ENCODE results near the gene HLA-DMA.

HLA-DMA gene

DNA sequence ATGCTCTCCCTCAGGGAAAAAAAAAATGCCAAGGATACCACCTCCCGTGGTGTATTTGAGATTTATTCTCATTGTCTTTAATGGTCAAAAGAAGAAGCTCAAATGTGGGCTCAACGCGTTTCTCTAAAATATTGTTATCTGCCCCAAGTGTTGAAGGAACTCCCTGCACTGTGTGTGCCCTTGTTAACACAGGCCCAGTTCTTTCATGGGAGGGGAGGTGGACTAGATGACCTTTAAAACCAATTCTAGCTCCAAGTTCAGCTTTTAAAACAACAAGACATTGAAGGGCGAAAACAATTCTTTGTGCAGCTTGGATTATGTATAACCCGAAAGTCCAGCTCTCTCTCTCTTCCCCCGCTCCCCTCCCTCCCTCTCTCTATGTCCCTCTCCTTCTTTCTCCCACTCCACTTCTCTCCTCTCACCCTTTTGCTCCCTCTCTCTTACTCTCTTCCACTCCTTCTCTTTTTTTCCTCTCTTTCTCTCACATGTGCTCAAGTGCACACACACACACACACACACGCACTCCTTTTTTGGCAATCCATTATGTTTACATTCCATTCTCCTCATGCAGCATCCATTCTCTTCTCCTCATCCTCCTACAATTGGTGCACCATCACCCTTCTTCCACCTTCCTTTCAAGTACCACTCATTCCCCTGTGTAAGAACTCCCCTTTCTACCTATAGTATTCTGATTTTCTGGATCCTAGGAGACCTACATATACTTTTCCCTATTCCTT, 20.6 kb downstream of the HLA-DMA start:
- peak; percentile 13 for DNase-seq (ENCODE audit: low read depth)
- TF ChIP-seq, protein P1, sequence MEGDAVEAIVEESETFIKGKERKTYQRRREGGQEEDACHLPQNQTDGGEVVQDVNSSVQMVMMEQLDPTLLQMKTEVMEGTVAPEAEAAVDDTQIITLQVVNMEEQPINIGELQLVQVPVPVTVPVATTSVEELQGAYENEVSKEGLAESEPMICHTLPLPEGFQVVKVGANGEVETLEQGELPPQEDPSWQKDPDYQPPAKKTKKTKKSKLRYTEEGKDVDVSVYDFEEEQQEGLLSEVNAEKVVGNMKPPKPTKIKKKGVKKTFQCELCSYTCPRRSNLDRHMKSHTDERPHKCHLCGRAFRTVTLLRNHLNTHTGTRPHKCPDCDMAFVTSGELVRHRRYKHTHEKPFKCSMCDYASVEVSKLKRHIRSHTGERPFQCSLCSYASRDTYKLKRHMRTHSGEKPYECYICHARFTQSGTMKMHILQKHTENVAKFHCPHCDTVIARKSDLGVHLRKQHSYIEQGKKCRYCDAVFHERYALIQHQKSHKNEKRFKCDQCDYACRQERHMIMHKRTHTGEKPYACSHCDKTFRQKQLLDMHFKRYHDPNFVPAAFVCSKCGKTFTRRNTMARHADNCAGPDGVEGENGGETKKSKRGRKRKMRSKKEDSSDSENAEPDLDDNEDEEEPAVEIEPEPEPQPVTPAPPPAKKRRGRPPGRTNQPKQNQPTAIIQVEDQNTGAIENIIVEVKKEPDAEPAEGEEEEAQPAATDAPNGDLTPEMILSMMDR (IDR thresholded peaks at IDR 0.05; ENCODE audit: control insufficient read depth, insufficient read depth, low read depth, low read length, missing control alignments): no peak
- H3K4me3 ChIP-seq (ENCODE audit: control insufficient read depth, low read depth, low read length): no peak overlapping the region

DNA sequence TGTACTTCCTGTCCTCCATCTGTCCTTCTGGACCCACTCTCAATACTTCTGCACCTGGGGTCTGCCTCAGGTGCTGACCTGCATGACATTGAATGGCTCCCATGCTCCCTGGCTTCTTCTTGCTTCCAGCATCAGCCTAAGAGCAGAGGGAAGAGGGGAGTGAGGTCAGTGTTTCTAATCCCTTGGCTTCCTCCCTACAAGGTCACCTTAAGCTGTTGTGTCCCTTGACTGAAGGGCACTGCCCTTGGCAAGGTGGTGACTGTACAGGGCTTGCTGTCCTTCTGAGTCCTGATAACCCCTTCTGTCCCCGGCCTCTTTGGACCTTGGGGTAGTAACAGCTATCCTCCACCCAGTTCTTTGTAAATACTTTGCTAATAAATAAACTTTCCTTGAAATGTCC, 21.7 kb downstream of the HLA-DMA start:
- no peak for DNase-seq (ENCODE audit: low read depth)
- TF ChIP-seq, protein P1 (IDR thresholded peaks at IDR 0.05; ENCODE audit: control insufficient read depth, insufficient read depth, low read depth, low read length, missing control alignments): no peak
- no peak overlapping the region for H3K4me3 ChIP-seq (ENCODE audit: control insufficient read depth, low read depth, low read length)

DNA sequence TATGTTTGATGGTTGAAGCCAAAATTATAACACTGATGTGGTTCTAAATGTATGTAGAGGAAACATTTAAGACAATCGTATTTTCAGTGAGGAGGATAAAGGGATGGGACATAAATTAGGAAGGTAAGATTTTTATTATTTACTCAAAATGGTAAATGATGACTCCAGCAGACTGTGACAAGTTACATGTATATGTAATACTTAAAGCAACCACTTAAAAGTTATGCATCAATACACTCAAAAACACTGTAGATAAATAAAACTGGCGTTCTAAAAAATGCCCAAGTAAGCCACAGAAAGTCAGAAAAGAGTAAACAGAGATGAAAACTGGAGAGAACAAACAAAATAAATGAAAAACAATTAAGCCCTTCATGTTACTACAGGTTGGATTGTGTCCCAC, 30.8 kb downstream of the HLA-DMA start:
- H3K4me3 ChIP-seq (ENCODE audit: control insufficient read depth, low read depth, low read length): no peak overlapping the region
- no peak for DNase-seq (ENCODE audit: low read depth)
- TF ChIP-seq, protein P1 (IDR thresholded peaks at IDR 0.05; ENCODE audit: control insufficient read depth, insufficient read depth, low read depth, low read length, missing control alignments): no peak

DNA sequence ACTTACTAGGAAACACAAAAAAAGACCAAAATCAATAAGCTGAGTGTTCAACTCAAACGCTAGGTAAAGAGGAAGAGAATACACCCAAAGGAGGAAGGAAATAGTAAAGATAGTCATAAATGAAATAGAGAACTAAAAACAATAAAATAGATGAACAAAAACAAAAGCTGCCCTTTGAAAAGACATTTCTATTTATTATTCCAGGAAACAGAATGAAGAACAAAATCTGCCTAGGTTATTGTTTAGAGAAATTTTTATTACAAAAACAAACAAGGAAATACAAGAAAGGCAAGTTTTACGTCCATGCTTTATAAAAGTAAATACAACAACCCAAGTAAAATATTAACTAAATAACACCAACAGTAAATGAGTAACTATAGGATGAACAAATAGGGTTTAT, 32.2 kb downstream of the HLA-DMA start:
- no peak overlapping the region for H3K4me3 ChIP-seq (ENCODE audit: control insufficient read depth, low read depth, low read length)
- TF ChIP-seq, protein P1 (IDR thresholded peaks at IDR 0.05; ENCODE audit: control insufficient read depth, insufficient read depth, low read depth, low read length, missing control alignments): no peak
- DNase-seq (ENCODE audit: low read depth): no peak

DNA sequence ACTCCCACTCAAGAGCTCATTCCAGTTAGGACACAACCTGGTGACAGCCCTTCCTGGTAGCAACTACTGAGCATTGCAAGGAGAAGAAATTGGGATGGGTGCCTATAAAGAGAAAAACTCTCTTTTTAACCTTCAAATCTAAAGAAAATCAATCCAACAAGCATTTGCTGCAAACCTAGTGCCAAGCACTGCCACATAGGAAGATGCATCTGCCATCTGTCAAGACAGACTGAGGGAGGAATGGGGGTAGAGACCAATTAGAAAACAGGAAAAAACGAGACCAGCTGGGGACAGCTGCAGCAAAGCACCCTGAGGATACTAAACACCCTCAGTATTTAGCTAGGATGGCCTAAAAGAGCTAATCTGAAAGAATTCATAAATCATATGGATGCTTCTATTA, 39.9 kb downstream of the HLA-DMA start:
- TF ChIP-seq, protein P1 (IDR thresholded peaks at IDR 0.05; ENCODE audit: control insufficient read depth, insufficient read depth, low read depth, low read length, missing control alignments): no peak
- DNase-seq (ENCODE audit: low read depth): no peak
- no peak overlapping the region for H3K4me3 ChIP-seq (ENCODE audit: control insufficient read depth, low read depth, low read length)

DNA sequence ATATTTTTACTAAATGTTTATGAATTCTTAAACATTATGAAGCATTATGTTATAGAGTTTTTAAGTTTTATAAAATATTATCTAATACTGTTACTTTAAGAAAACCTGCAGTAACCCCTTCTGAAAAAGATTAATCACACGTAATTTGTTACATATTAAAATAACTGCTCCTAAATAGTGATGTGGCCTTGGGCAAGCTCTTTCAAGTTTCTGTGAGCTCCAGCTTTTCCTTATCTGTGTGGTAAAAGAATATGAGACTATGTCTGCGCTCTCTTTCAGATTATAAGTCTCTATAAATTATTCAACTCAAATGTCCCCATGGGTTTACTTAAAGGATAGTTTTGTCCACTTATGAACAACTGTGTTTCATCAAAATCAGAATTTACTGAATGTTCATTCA, 44.0 kb downstream of the HLA-DMA start:
- H3K4me3 ChIP-seq (ENCODE audit: control insufficient read depth, low read depth, low read length): no peak overlapping the region
- TF ChIP-seq, protein P1 (IDR thresholded peaks at IDR 0.05; ENCODE audit: control insufficient read depth, insufficient read depth, low read depth, low read length, missing control alignments): no peak
- DNase-seq (ENCODE audit: low read depth): no peak

Data from AG09309 (cell line).